Testis (tissue), 2 donors: Measurements from ENCODE around the gene DMD.

ENCODE experiments used
- POLR2A ChIP-seq: fragments of 450-650 bp; IDR thresholded peaks from one replicate; pipeline ENCODE4 v1.6.1; 2017; ENCODE audit warnings: antibody characterized with exemption, mild to moderate bottlenecking, moderate library complexity
- TF ChIP-seq, protein P1 (sequence below), 3 experiments: fragments of 450-650 bp in 2 of 3; fragments of 200-600 bp in 1 of 3; sonication (generic) in 1 of 3; IDR thresholded peaks; one replicate each; pipeline ENCODE4 v1.5.1; 2016 to 2019; ENCODE audit warnings: antibody characterized with exemption in 3 of 3, mild to moderate bottlenecking in 2 of 3, moderate library complexity in 1 of 3

DNA sequence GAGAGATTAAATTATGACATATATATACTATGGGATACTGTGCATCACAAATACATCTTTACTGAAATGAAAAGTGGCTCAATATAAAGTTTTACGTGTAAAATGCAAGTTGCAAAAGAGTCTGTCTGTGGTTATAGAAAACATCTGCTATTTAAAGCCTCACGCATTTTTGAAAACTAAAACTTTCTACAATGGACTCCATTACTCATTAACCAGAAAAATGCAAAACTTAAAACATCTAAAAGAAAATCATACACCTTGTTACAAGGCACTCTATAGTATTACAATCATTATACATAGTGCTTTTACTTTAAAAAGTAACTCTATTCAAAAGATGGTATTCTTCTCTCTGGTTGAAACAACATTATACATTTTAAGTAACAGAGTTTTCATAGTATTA lies 755.6 kb downstream of the DMD start:
- TF ChIP-seq, protein P1, sequence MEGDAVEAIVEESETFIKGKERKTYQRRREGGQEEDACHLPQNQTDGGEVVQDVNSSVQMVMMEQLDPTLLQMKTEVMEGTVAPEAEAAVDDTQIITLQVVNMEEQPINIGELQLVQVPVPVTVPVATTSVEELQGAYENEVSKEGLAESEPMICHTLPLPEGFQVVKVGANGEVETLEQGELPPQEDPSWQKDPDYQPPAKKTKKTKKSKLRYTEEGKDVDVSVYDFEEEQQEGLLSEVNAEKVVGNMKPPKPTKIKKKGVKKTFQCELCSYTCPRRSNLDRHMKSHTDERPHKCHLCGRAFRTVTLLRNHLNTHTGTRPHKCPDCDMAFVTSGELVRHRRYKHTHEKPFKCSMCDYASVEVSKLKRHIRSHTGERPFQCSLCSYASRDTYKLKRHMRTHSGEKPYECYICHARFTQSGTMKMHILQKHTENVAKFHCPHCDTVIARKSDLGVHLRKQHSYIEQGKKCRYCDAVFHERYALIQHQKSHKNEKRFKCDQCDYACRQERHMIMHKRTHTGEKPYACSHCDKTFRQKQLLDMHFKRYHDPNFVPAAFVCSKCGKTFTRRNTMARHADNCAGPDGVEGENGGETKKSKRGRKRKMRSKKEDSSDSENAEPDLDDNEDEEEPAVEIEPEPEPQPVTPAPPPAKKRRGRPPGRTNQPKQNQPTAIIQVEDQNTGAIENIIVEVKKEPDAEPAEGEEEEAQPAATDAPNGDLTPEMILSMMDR (IDR thresholded peaks at IDR 0.05): no peak
- TF ChIP-seq POLR2A: no peak
